ENCODE data around the gene MCF2L.

Gene MCF2L

GRCh38 chr13:112985803-112986408 lies 16.9 kb downstream of the MCF2L start:
- H3K27me3 ChIP-seq (replicated peaks; ENCODE audit: insufficient read depth, low read length): peaks cover 93% of the 10 kb centered on the region
- no peaks in the 10 kb centered on the region for H3K36me3 ChIP-seq (replicated peaks; ENCODE audit: insufficient read depth, low read length)
- H3F3A ChIP-seq (ENCODE audit: insufficient read depth, low read length): no peaks in the 10 kb centered on the region
- H3K9me3 ChIP-seq (replicated peaks; ENCODE audit: insufficient read depth, low read length): no peaks in the 10 kb centered on the region
- TF ChIP-seq CTCF (IDR thresholded peaks at IDR 0.05; ENCODE audit: low read length) (no peak), EZH2phosphoT487 (IDR thresholded peaks at IDR 0.05; ENCODE audit: low read length) (no peak), EZH2 (optimal IDR thresholded peaks at IDR 0.05; ENCODE audit: low read depth, low read length) (no peak)
- no peak overlapping the region for H3K9ac ChIP-seq (ENCODE audit: low read length)
- no peak overlapping the region for H3K4me3 ChIP-seq (ENCODE audit: low read length)
- no peak overlapping the region for H3K27ac ChIP-seq (ENCODE audit: low read length)
- H3K4me2 ChIP-seq (ENCODE audit: low read depth, low read length): peak overlapping the region; percentile 81; the same call in 1 of the 2 replicates
- H3K4me1 ChIP-seq (ENCODE audit: low read length): peaks cover 16% of the 10 kb centered on the region
- no peaks in the 10 kb centered on the region for H4K20me1 ChIP-seq (ENCODE audit: insufficient read depth, low read length)
- DNase-seq: no peak
- no peaks in the 10 kb centered on the region for H3K79me2 ChIP-seq (ENCODE audit: low read length)
- H3K9me2 ChIP-seq (replicated peaks; ENCODE audit: insufficient read depth, low read length): no peaks in the 10 kb centered on the region
- H2AFZ ChIP-seq (ENCODE audit: low read length): no peak overlapping the region

- Histone ChIP-seq H3F3A (ENCODE audit: insufficient read depth, low read length) (0 out of 2 replicates have a peak, but pooled peaks cover 2% of the 10 kb centered on the region), H3K9me3 (replicated peaks; ENCODE audit: insufficient read depth, low read length) (no peaks in the 10 kb centered on the region), H3K9ac (ENCODE audit: low read length) (no peak overlapping the region), H4K20me1 (ENCODE audit: insufficient read depth, low read length) (no peaks in the 10 kb centered on the region), H3K27me3 (replicated peaks; ENCODE audit: insufficient read depth, low read length) (peaks cover 92% of the 10 kb centered on the region), H3K27ac (ENCODE audit: low read length) (no peak overlapping the region), H2AFZ (ENCODE audit: low read length) (no peak overlapping the region), H3K9me2 (replicated peaks; ENCODE audit: insufficient read depth, low read length) (no peaks in the 10 kb centered on the region), H3K4me1 (ENCODE audit: low read length) (peaks cover 20% of the 10 kb centered on the region), H3K4me3 (ENCODE audit: low read length) (no peak overlapping the region), H3K79me2 (ENCODE audit: low read length) (no peaks in the 10 kb centered on the region), H3K36me3 (replicated peaks; ENCODE audit: insufficient read depth, low read length) (no peaks in the 10 kb centered on the region), H3K4me2 (ENCODE audit: low read depth, low read length) (no peak overlapping the region)
- DNase-seq: no peak
- TF ChIP-seq CTCF (IDR thresholded peaks at IDR 0.05; ENCODE audit: low read length) (no peak), EZH2phosphoT487 (IDR thresholded peaks at IDR 0.05; ENCODE audit: low read length) (no peak), EZH2 (optimal IDR thresholded peaks at IDR 0.05; ENCODE audit: low read depth, low read length) (no peak)
Measured at GRCh38 chr13:112986470-112986869, 17.5 kb downstream of the MCF2L start.

GRCh38 chr13:112986946-112987681 lies 18.1 kb downstream of the MCF2L start:
- no peaks in the 10 kb centered on the region for H3K79me2 ChIP-seq (ENCODE audit: low read length)
- H3K4me2 ChIP-seq (ENCODE audit: low read depth, low read length): no peak overlapping the region
- no peaks in the 10 kb centered on the region for H3K9me3 ChIP-seq (replicated peaks; ENCODE audit: insufficient read depth, low read length)
- H3K27ac ChIP-seq (ENCODE audit: low read length): no peak overlapping the region
- no peak overlapping the region for H3K4me3 ChIP-seq (ENCODE audit: low read length)
- H3K4me1 ChIP-seq (ENCODE audit: low read length): peaks cover 22% of the 10 kb centered on the region
- no peak overlapping the region for H2AFZ ChIP-seq (ENCODE audit: low read length)
- peaks cover 92% of the 10 kb centered on the region for H3K27me3 ChIP-seq (replicated peaks; ENCODE audit: insufficient read depth, low read length)
- H3K9me2 ChIP-seq (replicated peaks; ENCODE audit: insufficient read depth, low read length): no peaks in the 10 kb centered on the region
- TF ChIP-seq CTCF (IDR thresholded peaks at IDR 0.05; ENCODE audit: low read length) (no peak), EZH2 (optimal IDR thresholded peaks at IDR 0.05; ENCODE audit: low read depth, low read length) (peak; percentile 39)
- H3K36me3 ChIP-seq (replicated peaks; ENCODE audit: insufficient read depth, low read length): no peaks in the 10 kb centered on the region
- H3F3A ChIP-seq (ENCODE audit: insufficient read depth, low read length): 0 out of 2 replicates have a peak, but pooled peaks cover 2% of the 10 kb centered on the region
- H4K20me1 ChIP-seq (ENCODE audit: insufficient read depth, low read length): no peaks in the 10 kb centered on the region
- DNase-seq: no peak
- H3K9ac ChIP-seq (ENCODE audit: low read length): no peak overlapping the region
